Bone marrow (tissue), 2 donors: Measurements from ENCODE around the gene PTDSS2.
A peak's percentile ranks its signal among the peaks of the same experiment; 100 is the strongest.
"Not testable (repeated sequence)": the region's sequence is repeated elsewhere in the genome, so short reads cannot be mapped to it uniquely, and the experiment has no call there.

ENCODE experiments used
- DNase-seq, 2 donors: peaks; one replicate each; lab custom pipeline; 2025; lab: John Stamatoyannopoulos, UW

PTDSS2 gene

GRCh38 chr11:414318-414857 lies 35.7 kb upstream of the PTDSS2 start:
- DNase-seq, result no peak

GRCh38 chr11:415640-416041 lies 34.4 kb upstream of the PTDSS2 start:
- DNase-seq, result no peak

GRCh38 chr11:416051-416756 lies 33.9 kb upstream of the PTDSS2 start:
- DNase-seq, result no peak

- peak in 1 of 2 donors; percentile 37 for DNase-seq
These were observed 33.1 kb upstream of the PTDSS2 start for GRCh38 chr11:416757-417621.

GRCh38 chr11:417652-418342 lies 32.3 kb upstream of the PTDSS2 start:
- DNase-seq, result no peak

- DNase-seq, result no peak
These were observed 31.5 kb upstream of the PTDSS2 start for GRCh38 chr11:418343-419247.

- DNase-seq, result no peak
These were observed 30.7 kb upstream of the PTDSS2 start for GRCh38 chr11:419248-420005.

GRCh38 chr11:420054-420910 lies 29.8 kb upstream of the PTDSS2 start:
- no peak for DNase-seq

GRCh38 chr11:420911-421321 lies 29.2 kb upstream of the PTDSS2 start:
- DNase-seq, result no peak

- no peak for DNase-seq
These were observed 27.8 kb upstream of the PTDSS2 start for GRCh38 chr11:422249-422656.

GRCh38 chr11:424232-424631 lies 25.8 kb upstream of the PTDSS2 start:
- DNase-seq, result no peak

GRCh38 chr11:424766-425165 lies 25.3 kb upstream of the PTDSS2 start:
- DNase-seq, result not testable (repeated sequence)

- no peak for DNase-seq
These were observed 24.8 kb upstream of the PTDSS2 start for GRCh38 chr11:425301-425700.

GRCh38 chr11:426851-427250 lies 23.2 kb upstream of the PTDSS2 start:
- DNase-seq, result no peak

GRCh38 chr11:428295-428694 lies 21.8 kb upstream of the PTDSS2 start:
- no peak for DNase-seq

GRCh38 chr11:429391-429790 lies 20.7 kb upstream of the PTDSS2 start:
- no peak for DNase-seq

GRCh38 chr11:429931-430456 lies 20.1 kb upstream of the PTDSS2 start:
- DNase-seq, result no peak

GRCh38 chr11:431921-432320 lies 18.2 kb upstream of the PTDSS2 start:
- no peak for DNase-seq

- DNase-seq, result no peak
These were observed 17.5 kb upstream of the PTDSS2 start for GRCh38 chr11:432501-433100.
